Lower lobe of right lung (tissue), 2 donors: ENCODE results near the gene WDR37. TPM values are rescaled to one million over a fixed set of nuclear protein-coding genes. Genes with fewer than 3 reads are reported as not detected.

ENCODE experiments used
- ATAC-seq, 2 donors: fragments of 200-7000 bp; cut with Tn5 transposase; one replicate each; pipeline ENCODE4 v1.9.1; 2020 to 2022; ENCODE audit warnings: mild to moderate bottlenecking in 2 of 2, moderate library complexity in 2 of 2
- DNase-seq: peaks from one replicate; pipeline ENCODE4 v3.0.0-alpha.2; 2020
- H3K27ac ChIP-seq: fragments of 200-600 bp; one replicate; pipeline ENCODE4 v1.8.0; 2022
- H3K27me3 ChIP-seq: fragments of 200-600 bp; one replicate; pipeline ENCODE4 v1.8.0; 2022; ENCODE audit warnings: low read depth
- H3K36me3 ChIP-seq: fragments of 200-600 bp; one replicate; pipeline ENCODE4 v1.8.0; 2022; ENCODE audit warnings: mild to moderate bottlenecking
- H3K4me1 ChIP-seq: fragments of 200-600 bp; one replicate; pipeline ENCODE4 v1.8.0; 2022
- H3K4me3 ChIP-seq: fragments of 200-600 bp; one replicate; pipeline ENCODE4 v1.8.0; 2022; ENCODE audit warnings: mild to moderate bottlenecking
- H3K9me3 ChIP-seq: fragments of 200-600 bp; one replicate; pipeline ENCODE4 v1.8.0; 2022
- CTCF ChIP-seq: fragments of 200-600 bp; IDR thresholded peaks from one replicate; pipeline ENCODE4 v1.8.0; 2022; ENCODE audit warnings: antibody characterized with exemption, mild to moderate bottlenecking
- intact Hi-C: fragments of 100-400 bp; cut with DNase I; formaldehyde crosslinking; loops from one replicate; pipeline ENCODE4 v1.11.0; 2022
- total RNA-seq: library from RNA; stranded (reverse); fragmentation: NEBNext Ultra II Directional; extraction: Animal tissue kit (Norgen Biotek cat#: 25700); gene quantifications from one replicate; pipeline ENCODE4 v1.2.1, GENCODE V29; 2021
- donor health status: DM: no; HTN: yes; CAD: no; lungs with severe emphysema.

WDR37 gene
- total RNA-seq, 1 donor from 2014 or later, result 22.0 TPM

GRCh38 chr10:1121271-1121970, 65.2 kb downstream of the WDR37 start:
- Histone ChIP-seq H3K36me3 (peaks cover 93% of the 10 kb centered on the region), H3K4me3 (no peak overlapping the region), H3K27ac (no peak overlapping the region), H3K4me1 (no peaks in the 10 kb centered on the region), H3K9me3 (no peaks in the 10 kb centered on the region), H3K27me3 (no peaks in the 10 kb centered on the region)
- no peak for TF ChIP-seq CTCF
- ATAC-seq, result no peak
- no peak for DNase-seq
- intact Hi-C loops, result no loop called here

GRCh38 chr10:1122349-1122748, 66.2 kb downstream of the WDR37 start:
- Histone ChIP-seq H3K27me3 (no peaks in the 10 kb centered on the region), H3K36me3 (peaks cover 93% of the 10 kb centered on the region), H3K4me1 (no peaks in the 10 kb centered on the region), H3K9me3 (no peaks in the 10 kb centered on the region), H3K4me3 (no peak overlapping the region), H3K27ac (no peak overlapping the region)
- ATAC-seq (no peak), DNase-seq (no peak)
- no peak for TF ChIP-seq CTCF
- intact Hi-C loops, result no loop called here

GRCh38 chr10:1123198-1123597, 67.0 kb downstream of the WDR37 start:
- no peak for DNase-seq

GRCh38 chr10:1123972-1124371, 67.8 kb downstream of the WDR37 start:
- Histone ChIP-seq H3K27ac (no peak overlapping the region), H3K9me3 (no peaks in the 10 kb centered on the region), H3K4me1 (no peaks in the 10 kb centered on the region), H3K4me3 (no peak overlapping the region), H3K27me3 (no peaks in the 10 kb centered on the region), H3K36me3 (peaks cover 98% of the 10 kb centered on the region)
- intact Hi-C loops, result no loop called here
- no peak for ATAC-seq
- no peak for DNase-seq
- no peak for TF ChIP-seq CTCF

More at GRCh38 chr10:1123198-1123597, 67.0 kb downstream of the WDR37 start:
- TF ChIP-seq CTCF, result no peak
- intact Hi-C loops, result no loop called here
- Histone ChIP-seq H3K4me1 (no peaks in the 10 kb centered on the region), H3K9me3 (no peaks in the 10 kb centered on the region), H3K27me3 (no peaks in the 10 kb centered on the region), H3K27ac (no peak overlapping the region), H3K36me3 (peaks cover 97% of the 10 kb centered on the region), H3K4me3 (no peak overlapping the region)
- ATAC-seq, result no peak

- Histone ChIP-seq H3K4me3 (no peak overlapping the region), H3K36me3 (peaks cover 98% of the 10 kb centered on the region), H3K27ac (no peak overlapping the region), H3K27me3 (no peaks in the 10 kb centered on the region), H3K4me1 (no peaks in the 10 kb centered on the region), H3K9me3 (no peaks in the 10 kb centered on the region)
- intact Hi-C loops, result no loop called here
- DNase-seq (no peak), ATAC-seq (no peak)
- TF ChIP-seq CTCF, result no peak
Measured at GRCh38 chr10:1124796-1125195, 68.6 kb downstream of the WDR37 start.
